HG03280 (cell line): ENCODE results near the gene TEAD1.

Source experiments
- ATAC-seq: cut with Tn5 transposase; IDR thresholded peaks from one replicate; pipeline ENCODE4 v1.9.1; 2021; ENCODE audit warnings: mild to moderate bottlenecking, moderate library complexity; ENCODE audit not compliant: unreplicated experiment

TEAD1 gene

GRCh38 chr11:12806113-12806512 lies 131.9 kb downstream of the TEAD1 start:
- ATAC-seq, result no peak

- no peak for ATAC-seq
Observed at GRCh38 chr11:12807621-12808020, 133.4 kb downstream of the TEAD1 start.

- ATAC-seq, result no peak
Observed at GRCh38 chr11:12808519-12808918, 134.3 kb downstream of the TEAD1 start.

GRCh38 chr11:12809364-12809763 lies 135.1 kb downstream of the TEAD1 start:
- no peak for ATAC-seq

GRCh38 chr11:12809864-12810567 lies 135.8 kb downstream of the TEAD1 start:
- ATAC-seq, result no peak

GRCh38 chr11:12810568-12810894 lies 136.3 kb downstream of the TEAD1 start:
- ATAC-seq, result no peak

- ATAC-seq, result no peak
Observed at GRCh38 chr11:12811861-12812260, 137.6 kb downstream of the TEAD1 start.

GRCh38 chr11:12812849-12813248 lies 138.6 kb downstream of the TEAD1 start:
- no peak for ATAC-seq

- ATAC-seq, result no peak
Observed at GRCh38 chr11:12813371-12814225, 139.4 kb downstream of the TEAD1 start.

- ATAC-seq, result no peak
Observed at GRCh38 chr11:12815129-12815480, 140.9 kb downstream of the TEAD1 start.

GRCh38 chr11:12815931-12816494 lies 141.8 kb downstream of the TEAD1 start:
- no peak for ATAC-seq

GRCh38 chr11:12817681-12818332 lies 143.6 kb downstream of the TEAD1 start:
- ATAC-seq, result no peak

- no peak for ATAC-seq
Observed at GRCh38 chr11:12818333-12819015, 144.3 kb downstream of the TEAD1 start.

GRCh38 chr11:12822392-12823022 lies 148.3 kb downstream of the TEAD1 start:
- ATAC-seq, result no peak

- no peak for ATAC-seq
Observed at GRCh38 chr11:12824281-12825041, 150.2 kb downstream of the TEAD1 start.

- no peak for ATAC-seq
Observed at GRCh38 chr11:12826441-12826840, 152.2 kb downstream of the TEAD1 start.

GRCh38 chr11:12827369-12827768 lies 153.1 kb downstream of the TEAD1 start:
- no peak for ATAC-seq

- ATAC-seq, result no peak
Observed at GRCh38 chr11:12827929-12828812, 153.9 kb downstream of the TEAD1 start.

- no peak for ATAC-seq
Observed at GRCh38 chr11:12829131-12829530, 154.9 kb downstream of the TEAD1 start.
